ENCODE results near the gene ALDH1B1.
"Not testable (repeated sequence)": the region's sequence is repeated elsewhere in the genome, so short reads cannot be mapped to it uniquely, and the experiment has no call there.

Gene ALDH1B1

DNA sequence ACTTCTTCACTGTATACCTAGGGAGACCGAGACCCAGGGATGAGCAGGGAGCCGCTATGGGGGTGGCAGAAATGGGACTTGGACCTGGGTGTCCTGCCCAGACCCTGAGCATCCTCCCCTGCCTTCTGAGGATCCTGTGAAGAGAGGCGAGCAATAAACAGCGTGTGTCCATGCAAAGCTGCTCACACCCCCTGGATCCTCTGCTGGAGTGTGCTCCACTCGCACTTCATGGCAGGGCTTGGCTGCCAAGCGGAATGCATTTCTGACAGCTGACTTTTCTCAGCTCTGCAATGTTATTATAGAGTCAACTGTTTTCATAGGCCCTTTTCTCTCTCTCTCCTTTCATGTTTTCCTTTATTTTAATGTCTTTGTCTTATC is 31.0 kb upstream of the ALDH1B1 start:
- no peak for DNase-seq (ENCODE audit: low read depth in 2 of 2)

DNA sequence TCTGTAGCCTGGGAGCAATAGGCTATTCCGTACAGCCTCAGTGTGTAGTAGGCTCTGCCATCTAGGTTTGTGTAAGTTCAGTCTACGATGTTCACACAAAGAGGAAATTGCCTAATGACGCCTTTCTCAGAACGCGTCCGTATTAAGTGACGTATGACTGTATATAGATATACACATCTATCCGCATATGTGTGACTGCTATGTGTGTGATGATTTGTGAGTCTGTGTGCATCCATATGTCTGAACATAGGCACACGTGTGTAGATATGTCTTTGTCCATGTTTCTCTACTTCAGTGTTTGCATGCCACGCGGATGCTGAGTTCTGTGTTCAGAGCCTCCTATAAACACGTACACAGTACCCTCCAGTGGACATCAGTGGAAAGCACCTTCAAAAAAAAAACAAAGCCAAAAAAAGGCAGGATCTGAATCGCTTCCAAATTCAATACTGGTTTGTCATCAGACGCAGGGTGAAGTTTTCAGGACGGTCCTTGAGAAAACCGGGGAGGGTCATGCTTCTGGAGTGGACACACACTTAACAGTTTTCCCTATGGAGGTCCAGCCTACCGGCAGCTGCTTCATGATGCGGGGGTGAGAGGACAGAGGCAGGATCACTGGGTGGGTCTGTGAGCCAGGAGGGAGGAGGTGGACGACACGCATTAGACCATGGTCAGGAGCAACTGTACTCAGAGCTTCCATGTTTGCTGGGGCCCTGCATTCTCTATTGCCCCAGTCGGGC is 29.5 kb upstream of the ALDH1B1 start:
- DNase-seq (ENCODE audit: low read depth in 2 of 2) = peak in 1 of 2 donors; percentile 10

DNA sequence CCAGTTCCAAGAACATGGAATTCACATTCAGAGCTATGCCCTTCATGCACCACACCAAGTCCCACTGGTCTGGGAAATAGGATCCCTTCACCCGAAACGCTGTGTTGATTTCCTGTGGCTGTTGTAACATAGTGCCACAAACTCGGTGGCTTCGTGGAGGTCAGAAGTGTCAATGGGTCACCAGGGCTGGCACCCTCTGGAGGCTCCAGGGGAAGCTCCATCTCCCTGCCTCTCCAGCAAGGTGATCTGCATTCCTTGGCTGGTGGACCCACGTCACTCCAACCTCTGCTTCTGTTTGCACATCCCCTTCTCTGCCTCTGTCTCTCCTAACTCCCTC is 28.9 kb upstream of the ALDH1B1 start:
- DNase-seq (ENCODE audit: low read depth in 2 of 2) = no peak

DNA sequence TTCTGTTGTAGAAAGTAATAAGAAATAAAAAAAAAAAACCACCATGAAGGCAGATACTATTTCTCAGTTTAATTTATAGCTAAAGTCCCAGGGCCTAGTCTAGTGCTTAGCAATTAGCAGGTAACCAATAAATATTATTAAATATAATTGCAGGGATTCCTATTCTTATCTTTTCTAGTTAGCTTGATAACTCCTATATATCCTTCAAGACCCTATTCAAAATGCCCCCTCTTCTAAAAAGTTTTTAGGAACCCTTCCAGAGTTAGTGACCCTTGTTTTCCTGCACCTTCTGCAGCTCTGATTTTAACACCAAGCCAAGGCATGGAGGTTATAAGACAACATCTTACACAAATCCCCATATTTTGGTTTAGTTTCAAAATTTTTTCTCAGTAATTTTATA is 24.6 kb upstream of the ALDH1B1 start:
- no peak for DNase-seq (ENCODE audit: low read depth in 2 of 2)

DNA sequence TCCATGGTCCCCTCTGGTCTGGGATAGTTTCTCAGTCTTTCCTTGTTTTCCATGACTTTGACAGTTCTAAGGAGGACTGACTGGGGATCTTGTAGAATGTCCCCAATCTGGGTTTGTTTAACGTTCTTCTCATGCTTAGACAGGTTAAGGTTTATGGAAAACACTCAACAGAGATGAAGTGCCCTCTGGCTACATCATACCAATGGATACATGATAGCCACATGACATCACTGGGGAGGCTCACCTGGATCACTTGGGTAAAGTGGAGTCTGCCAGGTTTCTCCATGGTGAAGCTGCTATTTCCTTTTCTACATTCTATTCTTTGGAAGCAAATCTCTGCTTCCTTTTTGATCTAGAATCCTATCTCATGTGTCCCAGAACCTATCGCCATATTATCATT is 23.8 kb upstream of the ALDH1B1 start:
- DNase-seq (ENCODE audit: low read depth in 2 of 2) = no peak

DNA sequence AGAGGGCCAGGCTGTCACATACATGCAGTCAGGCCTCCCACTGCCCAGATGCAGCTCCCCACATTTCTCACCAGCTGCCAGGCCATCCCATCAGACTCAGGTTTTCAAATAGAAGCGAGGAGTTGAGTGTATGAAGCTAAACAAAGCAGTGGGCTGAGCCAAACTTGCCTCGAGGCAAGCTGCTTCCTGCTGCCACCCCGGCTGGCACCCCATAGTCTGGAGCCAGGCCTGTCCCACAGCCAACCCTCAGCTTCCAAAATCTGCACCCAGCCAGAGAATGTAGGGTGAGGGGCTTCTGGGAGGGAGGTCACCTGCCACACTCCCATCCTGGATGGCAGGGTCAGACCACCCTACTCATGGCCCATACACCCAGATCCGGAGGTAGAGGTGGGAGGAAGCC is 22.3 kb upstream of the ALDH1B1 start:
- no peak for DNase-seq (ENCODE audit: low read depth in 2 of 2)

DNA sequence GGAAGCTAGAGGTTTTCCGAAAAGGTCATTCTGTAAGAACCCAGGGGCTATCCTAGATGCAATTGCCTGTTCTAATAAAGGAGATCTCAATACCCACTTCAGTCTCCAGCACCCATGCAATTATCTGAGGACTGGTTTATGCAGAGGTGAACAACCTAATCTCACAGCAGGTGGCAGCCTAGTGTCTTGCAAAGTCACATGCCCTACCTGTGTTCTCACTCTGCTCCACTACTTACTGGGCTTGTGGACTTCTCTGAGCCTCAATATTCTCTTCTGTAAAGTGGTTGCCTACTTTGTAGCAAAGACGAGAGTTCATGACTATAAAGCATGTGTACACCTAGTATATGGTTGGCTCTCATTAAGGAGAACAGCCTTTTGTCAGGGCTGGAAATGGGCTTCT is 21.0 kb upstream of the ALDH1B1 start:
- no peak for DNase-seq (ENCODE audit: low read depth in 2 of 2)

DNA sequence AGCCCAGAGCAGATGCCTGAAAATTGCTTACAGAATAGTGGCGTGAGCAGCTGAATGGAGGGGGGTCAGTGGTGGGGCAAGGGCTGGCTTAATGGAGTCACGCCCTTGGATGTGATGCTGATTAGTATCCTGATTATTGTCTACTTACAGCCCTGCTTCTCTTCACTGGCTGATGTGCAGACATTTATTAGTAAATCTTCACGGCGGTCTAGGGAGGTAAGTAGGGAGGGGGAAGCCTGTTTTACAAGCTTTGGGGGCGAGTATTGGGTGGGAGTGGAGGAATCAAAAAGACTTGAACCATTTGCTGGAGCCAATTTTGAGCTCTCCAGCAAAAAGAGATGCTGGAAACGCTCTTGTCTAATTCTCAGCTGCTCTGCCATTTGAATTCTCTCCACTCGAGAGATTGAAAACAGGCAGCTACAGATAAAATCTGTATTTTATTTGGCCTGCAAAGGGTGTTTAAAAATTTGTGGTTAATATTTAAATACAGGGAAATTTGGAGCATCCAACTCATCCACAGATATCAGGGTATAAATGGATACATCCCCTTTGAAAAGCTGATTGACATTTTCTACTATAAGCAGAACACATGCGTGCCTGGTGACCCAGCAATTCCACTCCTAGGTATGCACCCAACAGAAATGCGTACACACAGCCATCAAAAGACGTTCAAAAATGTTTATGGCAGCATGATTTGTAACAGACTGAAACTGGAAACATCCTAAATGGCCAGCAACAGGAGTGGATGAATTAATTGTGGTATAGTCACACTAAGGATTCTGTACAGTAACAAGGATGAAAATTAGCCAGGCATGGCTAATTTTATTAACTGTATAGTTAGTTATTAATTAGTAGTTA is 19.5 kb upstream of the ALDH1B1 start:
- no peak for DNase-seq (ENCODE audit: low read depth in 2 of 2)

DNA sequence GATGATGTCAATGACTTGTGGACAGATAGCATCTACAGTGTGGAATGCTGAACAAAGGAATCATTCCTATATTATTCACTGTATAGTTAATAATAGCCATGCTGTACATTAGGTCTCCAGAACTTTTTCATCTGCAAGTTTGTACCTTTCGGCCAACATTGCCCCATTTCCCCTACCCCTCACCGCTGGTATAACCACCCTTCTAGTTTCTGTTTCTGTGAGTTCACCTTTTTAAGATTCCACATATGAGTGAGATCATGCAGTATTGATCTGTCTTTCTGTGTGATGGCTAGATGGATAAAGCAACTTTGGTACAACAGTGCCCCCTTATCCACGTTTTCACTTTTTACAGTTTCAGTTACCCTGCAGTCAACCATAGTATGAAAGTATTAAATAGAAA is 18.8 kb upstream of the ALDH1B1 start:
- DNase-seq (ENCODE audit: low read depth in 2 of 2) = no peak

DNA sequence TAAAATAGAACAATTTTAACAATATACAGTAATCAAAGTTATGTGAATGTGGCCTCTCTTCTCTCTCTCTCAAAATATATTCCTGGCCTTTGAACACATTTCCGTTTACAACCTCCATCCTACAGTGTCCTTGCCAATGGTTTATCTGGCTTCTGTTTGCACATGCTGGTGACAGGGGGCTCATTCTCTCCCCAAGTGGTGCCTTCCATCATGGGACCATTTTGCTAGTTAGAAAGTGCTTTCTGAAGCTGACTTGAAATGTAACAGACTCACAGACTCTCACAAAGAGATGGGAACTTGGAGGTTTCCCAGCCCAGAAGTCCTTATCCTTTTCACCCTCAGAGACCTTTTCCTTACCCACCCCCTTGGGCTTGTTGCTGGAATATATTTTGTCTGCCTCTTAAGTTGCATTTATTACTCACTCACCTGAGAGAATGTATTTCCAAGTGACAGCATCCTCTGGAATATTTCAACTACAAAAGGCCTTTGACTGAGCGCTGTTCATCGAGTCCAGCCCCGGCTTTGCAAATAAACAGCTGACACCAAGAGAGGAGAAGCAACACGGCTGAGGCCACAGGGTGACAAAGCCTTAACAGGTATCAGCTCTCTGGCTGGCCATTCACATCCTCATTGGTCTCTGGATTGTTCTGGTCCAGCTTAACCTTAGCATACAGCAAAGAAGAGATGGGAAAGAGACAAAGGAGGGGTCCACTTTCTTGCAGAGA is 17.5 kb upstream of the ALDH1B1 start:
- no peak for DNase-seq (ENCODE audit: low read depth in 2 of 2)

DNA sequence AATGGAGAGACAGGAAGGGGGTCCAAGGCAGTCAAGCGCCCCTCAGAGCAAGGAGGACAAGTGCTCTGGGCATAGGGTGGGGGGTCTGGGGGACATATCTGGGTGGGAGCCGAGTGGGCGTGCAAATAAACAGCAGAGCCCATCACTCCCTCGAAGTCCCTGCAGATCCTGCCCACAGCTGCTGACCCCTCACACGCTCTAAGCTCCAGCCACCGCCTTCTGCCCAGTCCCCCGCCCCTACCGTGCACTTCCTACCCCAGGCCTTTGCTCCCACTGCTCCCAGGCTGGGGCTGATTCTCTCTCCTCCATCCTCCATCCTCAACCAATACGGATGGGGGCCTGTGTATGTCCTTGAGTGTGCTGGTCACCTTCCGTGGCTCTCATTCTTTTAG is 16.9 kb upstream of the ALDH1B1 start:
- no peak for DNase-seq (ENCODE audit: low read depth in 2 of 2)

DNA sequence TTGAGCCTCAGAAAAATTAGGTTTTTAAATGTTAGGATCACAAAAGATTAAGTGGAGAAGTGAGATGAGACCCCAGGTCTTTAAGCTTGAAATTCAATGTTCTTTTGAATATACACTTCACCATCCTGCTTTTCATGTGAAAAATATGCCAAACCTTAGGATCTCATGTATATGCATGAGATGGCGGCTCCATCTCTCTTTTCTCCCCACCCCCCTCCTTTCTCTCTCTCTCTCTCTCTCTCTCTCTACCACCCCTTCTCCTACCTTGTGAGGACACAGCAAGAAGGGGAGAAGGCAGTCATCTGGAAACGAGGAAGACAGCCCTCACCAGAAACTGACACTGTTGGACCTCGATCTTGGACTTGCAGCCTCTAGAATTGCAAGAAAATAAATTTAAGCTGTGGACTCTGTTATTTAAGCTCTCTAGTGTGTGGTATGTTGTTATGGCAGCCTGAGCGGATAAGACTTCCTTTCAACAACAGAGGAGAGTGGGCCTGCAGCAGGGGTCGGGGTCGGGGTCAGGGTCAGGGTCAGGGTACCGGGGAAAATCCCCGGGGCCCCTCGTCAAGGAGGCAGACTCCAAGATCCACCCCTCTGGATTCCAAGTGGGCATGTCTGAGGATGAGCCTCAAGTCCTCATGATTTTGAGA is 16.4 kb upstream of the ALDH1B1 start:
- no peak for DNase-seq (ENCODE audit: low read depth in 2 of 2)

DNA sequence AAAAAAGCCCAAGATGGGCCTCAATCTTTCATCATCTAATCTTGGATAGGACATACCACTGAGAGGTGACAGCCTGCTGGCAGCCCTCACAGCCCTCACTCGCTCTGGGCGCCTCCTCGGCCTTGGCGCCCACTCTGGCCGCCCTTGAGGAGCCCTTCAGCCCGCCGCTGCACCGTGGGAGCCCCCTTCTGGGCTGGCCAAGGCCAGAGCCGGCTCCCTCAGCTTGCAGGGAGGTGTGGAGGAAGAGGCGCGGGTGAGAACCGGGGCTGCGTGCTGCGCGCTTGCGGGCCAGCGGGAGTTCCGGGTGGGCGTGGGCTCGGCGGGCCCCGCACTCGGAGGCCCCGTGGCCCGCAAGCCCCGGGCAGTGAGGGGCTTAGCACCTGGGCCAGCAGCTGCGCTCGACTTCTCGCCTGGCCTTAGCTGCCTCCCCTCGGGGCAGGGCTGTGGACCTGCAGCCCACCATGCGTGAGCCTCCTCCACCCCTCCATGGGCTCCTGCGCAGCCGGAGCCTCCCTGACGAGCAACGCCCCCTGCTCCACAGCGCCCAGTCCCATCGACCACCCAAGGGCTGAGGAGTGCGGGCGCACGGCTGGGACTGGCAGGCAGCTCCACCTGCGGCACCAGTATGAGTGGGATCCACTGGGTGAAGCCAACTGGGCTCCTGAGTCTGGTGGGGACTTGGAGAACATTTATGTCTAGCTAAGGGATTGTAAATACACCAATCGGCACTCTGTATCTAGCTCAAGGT is 15.0 kb upstream of the ALDH1B1 start:
- DNase-seq (ENCODE audit: low read depth in 2 of 2) = not testable (repeated sequence)

DNA sequence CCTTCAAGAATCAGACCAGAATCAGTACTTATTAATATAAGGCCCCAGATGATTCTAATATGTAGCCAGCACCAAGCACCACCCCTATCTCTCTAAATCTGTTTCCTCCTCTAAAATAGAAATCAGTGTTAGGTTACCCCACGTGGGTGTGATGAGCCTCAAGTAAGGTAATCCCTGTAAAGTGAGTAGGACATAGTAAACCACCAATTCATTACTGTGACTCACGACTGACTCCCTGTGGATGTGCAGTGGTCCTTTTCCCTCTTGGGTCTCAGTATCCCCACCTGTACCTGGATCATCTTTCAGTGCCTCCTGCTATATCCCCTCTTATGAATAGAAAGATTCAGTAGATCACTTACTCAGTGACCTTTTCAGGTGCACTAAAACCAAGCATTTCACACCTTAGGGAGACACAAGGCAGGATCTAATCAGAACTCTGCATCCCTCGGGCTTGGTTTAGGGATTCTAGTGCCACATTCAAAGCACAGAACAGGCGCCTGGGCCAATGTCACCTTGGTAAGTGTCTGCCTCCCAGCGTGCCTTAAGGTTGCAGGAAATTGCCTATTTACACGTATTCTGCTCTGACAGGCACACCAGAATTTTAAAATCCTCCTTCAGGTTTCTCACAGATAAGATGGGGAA is 12.2 kb upstream of the ALDH1B1 start:
- no peak for DNase-seq (ENCODE audit: low read depth in 2 of 2)

DNA sequence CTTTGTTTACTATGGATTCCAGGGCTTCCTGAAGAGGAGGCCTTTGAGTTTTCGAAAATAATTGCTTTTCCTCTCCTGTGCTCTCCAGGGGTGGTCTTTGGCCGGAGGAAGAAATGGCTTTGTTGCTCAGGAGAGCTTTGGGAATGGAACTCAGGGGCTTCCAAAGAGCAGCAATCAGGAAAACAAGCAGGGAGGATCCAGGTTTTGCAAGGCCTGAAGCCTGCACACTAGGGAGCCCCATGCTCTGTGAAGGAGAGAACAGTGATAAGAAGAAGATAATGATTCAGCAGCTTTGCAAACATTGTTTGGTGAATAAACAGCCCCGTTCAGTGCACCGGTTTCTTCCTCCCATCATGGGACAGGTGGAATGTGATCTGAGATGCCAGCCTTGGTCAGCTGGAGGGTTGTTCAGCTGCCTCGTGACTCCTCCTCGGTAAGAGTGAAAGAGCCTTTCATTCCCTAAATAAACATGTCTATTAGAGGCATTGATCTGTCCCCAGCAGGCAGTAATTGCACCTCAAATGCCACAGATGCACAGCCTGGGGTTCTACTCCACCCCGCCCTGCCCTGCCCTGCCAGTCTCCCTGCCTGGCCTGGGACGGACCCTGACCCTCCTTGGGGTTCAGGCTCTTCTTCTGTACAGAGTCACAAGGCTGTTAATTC is 11.5 kb upstream of the ALDH1B1 start:
- no peak for DNase-seq (ENCODE audit: low read depth in 2 of 2)

DNA sequence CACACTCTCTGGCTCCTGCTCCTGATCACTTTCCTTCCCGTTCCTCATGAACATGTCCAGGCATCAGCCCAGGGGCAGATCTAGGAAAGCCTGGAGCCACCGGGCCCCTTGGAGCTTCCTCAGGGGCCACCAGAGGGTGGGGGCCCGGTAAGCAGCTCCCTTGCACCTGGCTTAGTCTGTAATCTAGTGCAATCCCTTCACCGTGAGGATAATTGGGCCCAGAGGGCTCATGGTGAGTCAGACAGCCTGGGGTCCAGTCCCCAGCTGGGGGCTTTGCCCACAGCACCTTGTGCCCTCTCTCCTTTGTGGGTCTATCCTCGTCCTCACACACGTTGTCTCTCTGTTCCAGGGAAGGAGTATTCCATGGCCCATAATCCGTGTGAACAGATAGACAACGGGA is 10.4 kb upstream of the ALDH1B1 start:
- no peak for DNase-seq (ENCODE audit: low read depth in 2 of 2)

DNA sequence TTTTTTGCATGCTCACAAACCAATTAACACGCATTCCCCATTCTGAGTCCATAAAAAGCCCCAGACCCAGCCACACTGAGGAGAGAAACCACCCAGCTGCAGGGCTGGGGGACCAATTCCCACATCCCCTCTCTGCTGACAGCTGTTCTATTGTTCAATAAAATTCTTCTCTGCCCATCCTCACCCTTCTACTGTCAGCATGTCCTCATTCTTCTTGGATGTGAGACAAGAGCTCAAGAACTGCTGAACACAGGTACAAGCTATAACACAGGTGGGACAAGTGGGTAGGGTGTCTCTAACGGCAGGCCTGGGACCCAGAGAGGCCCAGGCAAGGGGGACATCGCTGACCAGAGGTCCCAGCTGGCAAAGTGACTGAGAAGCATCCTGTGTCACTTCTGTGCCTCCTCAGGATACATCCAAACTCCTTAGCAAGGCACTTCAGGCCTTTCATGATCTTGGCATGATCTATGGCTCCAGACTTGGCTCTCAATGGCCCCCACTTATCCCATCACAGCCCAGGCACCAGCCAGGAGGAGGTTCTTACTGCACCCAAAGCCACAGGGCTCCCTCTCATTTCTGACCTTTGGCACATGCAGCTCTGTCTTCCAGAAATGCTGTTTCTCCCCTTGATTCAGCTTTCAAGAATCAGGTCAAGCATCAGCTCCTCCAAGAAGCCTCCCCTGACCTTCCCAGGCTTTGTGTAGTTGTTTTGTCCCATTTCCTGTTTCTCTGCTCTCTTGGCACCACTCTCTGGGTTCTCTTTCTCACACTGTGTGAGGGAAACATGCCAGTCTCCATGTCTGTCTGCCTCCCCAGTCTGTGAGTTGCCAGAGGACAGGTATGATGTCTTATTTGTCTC is 7.3 kb upstream of the ALDH1B1 start:
- DNase-seq (ENCODE audit: low read depth in 2 of 2) = no peak

DNA sequence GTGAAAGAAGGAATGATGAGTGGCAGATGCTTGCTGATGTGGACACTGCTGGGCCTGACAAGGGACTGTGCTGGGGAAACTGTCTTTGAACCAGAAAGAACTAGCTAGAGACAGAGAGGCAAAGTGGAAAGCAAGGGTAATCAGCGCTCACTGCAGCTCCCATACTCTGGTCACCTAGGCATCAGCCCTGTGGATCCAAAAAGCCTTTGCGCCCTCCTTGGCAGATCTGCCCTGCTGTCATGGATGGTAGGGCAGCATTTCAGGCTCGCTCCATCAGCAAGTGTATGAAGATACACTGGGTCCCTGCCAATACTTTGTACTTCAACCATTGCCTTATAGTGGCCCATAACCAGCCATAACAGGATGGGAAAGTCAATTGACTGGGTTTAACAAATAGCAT is 6.6 kb upstream of the ALDH1B1 start:
- DNase-seq (ENCODE audit: low read depth in 2 of 2) = no peak

DNA sequence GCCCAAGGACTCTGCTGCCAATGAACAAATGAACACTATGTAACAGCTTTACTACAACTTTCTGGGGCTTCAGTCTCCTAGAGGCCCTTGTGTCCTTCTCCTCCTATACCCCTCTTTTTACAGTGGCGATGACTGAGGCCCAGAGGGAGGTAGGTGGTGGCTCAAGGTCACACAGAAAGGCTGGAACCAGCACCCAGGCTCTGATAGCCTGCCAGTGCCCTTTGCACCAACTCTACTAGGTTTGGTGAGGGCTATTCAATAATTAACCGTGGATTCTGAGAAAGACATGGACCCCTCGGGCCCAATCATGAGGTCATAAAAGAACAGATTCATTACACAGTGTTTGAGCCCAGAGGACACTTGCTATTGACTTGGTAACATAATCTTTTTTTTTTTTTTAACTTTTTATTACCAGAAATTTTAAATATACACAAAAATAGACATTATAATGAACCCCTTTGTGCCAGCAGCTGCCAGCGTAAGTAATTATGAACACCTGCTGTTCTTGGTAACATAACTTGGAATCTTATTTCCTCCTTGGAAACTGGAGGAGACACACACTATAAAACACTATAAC is 6.1 kb upstream of the ALDH1B1 start:
- DNase-seq (ENCODE audit: low read depth in 2 of 2) = no peak
